ENCODE results near the gene UPF2.

Gene UPF2

DNA sequence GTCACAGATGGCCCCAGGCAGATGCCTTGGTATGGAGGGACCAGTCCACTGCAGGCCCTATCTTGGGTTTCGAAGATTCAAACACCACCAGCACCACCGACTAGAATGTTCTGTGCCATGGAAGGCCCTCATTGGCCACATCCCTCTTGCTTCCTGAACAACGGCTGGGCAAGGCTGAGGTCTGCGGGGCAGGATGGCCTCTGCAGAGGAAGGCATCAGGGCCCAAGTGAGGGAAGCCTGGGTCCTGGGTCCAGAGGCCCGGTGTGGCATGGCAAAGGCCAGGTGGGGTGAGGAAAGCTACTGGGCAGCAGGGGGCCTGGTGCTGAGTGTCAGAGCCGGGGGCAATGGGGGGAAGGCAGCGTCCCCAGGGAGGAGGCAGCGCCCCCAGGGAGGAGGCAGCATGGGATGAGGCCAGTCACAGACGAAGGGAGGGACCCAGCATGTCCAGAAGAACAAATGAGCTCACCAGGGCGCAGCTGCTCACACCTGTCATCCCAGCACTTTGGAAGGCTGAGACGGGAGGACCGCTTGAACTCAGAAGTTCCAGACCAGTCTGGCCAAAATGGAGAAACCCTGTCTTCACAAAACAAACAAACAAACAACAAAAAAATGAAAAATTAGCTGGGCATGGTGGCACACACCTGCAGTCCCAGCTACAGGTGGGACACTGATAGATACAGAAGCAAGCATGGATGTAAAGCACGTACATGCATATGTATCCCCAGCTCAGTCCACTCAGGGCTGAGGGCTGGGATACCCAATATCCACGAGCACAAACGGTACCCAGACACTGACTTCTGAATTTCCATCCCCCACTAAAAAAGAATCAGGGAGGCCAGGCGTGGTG lies 155.0 kb downstream of the UPF2 start:
- H3K27me3 ChIP-seq (ENCODE audit: insufficient read depth, low read length): no peaks in the 10 kb centered on the region
- no peak overlapping the region for H3K4me3 ChIP-seq (ENCODE audit: low read length)
- no peak overlapping the region for H3K9ac ChIP-seq (ENCODE audit: low read depth, low read length)
- H3K36me3 ChIP-seq (ENCODE audit: insufficient read depth, low read depth, low read length): no peaks in the 10 kb centered on the region
- no peak overlapping the region for H3K27ac ChIP-seq (ENCODE audit: low read length)
- no peaks in the 10 kb centered on the region for H3K4me1 ChIP-seq (ENCODE audit: insufficient read depth, low read length)
- no peaks in the 10 kb centered on the region for H3K9me3 ChIP-seq (ENCODE audit: insufficient read depth, low read depth, low read length)

DNA sequence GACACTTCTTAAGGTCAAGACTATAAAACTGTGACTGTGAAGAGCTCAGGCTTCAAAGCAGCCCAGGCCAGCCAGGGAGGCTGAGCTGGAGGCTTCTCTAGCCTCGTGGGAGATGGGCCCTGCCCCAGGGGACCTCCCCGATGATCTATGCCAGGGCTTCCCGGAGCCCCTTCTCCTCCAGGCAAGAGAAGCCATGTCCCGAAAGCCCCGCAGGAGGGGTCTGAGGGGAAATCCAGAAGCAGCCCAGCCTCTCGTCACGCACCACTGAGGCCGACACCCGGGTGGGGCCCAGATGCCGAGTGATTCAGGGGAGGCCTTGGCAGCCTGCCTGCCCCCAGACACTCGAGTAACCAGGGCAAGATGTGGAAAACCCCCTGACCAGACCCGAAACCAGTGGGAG lies 155.8 kb downstream of the UPF2 start:
- H3K9ac ChIP-seq (ENCODE audit: low read depth, low read length): no peak overlapping the region
- no peaks in the 10 kb centered on the region for H3K27me3 ChIP-seq (ENCODE audit: insufficient read depth, low read length)
- H3K27ac ChIP-seq (ENCODE audit: low read length): no peak overlapping the region
- H3K4me1 ChIP-seq (ENCODE audit: insufficient read depth, low read length): no peaks in the 10 kb centered on the region
- H3K9me3 ChIP-seq (ENCODE audit: insufficient read depth, low read depth, low read length): no peaks in the 10 kb centered on the region
- no peaks in the 10 kb centered on the region for H3K36me3 ChIP-seq (ENCODE audit: insufficient read depth, low read depth, low read length)
- no peak overlapping the region for H3K4me3 ChIP-seq (ENCODE audit: low read length)

DNA sequence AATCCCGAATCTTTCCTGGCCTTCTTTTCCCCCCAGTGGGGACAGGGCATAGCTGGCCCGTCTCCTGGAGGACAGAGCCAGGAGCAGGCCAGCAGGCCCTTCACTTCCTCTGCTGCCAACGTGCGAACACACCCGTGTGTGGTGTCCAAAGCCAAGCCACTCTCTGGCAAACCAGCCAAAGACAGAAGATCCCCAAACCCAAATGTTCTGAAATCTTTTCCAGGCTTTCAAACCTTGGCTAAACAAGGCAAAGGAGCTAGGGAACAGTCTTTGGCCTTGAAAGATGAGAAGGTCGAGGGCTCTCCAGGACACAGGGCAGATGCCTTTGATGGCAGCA lies 156.5 kb downstream of the UPF2 start:
- H3K4me1 ChIP-seq (ENCODE audit: insufficient read depth, low read length): no peaks in the 10 kb centered on the region
- no peaks in the 10 kb centered on the region for H3K36me3 ChIP-seq (ENCODE audit: insufficient read depth, low read depth, low read length)
- no peak overlapping the region for H3K9ac ChIP-seq (ENCODE audit: low read depth, low read length)
- H3K27me3 ChIP-seq (ENCODE audit: insufficient read depth, low read length): no peaks in the 10 kb centered on the region
- H3K4me3 ChIP-seq (ENCODE audit: low read length): no peak overlapping the region
- no peak overlapping the region for H3K27ac ChIP-seq (ENCODE audit: low read length)
- no peaks in the 10 kb centered on the region for H3K9me3 ChIP-seq (ENCODE audit: insufficient read depth, low read depth, low read length)

DNA sequence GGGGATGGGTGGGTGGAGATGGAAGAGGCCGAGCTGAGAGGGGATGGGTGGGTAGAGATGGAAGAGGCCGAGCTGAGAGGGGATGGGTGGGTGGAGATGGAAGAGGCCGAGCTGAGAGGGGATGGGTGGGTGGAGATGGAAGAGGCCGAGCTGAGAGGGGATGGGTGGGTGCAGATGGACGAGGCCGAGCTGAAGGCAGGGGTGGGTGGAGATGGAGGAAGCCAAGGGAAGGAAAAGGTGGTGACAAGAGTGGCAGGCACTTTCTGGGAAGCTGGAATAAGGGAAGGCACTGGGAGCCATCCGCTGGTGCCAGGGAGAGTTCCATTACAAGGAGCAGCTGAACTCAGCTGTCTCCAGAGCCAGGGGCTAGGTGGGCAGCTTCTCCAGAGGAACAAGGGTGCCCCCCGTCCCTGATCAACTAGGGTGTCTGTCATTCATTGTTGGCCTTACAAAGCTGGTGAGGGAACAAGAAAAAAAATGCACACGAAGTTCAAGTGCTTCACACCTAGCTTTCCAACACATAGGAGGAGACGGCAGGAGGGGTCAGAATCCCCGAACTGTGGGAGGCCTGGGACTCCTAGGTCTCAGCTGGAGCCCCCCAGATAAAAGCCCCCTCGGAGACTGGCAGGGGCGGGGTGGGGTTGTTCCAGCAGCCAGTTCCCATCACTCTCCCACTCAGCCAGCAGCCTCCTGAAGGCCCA lies 157.0 kb downstream of the UPF2 start:
- Histone ChIP-seq H3K9me3 (ENCODE audit: insufficient read depth, low read depth, low read length) (no peaks in the 10 kb centered on the region), H3K4me1 (ENCODE audit: insufficient read depth, low read length) (no peaks in the 10 kb centered on the region), H3K9ac (ENCODE audit: low read depth, low read length) (no peak overlapping the region), H3K36me3 (ENCODE audit: insufficient read depth, low read depth, low read length) (no peaks in the 10 kb centered on the region), H3K4me3 (ENCODE audit: low read length) (no peak overlapping the region), H3K27me3 (ENCODE audit: insufficient read depth, low read length) (no peaks in the 10 kb centered on the region), H3K27ac (ENCODE audit: low read length) (no peak overlapping the region)

DNA sequence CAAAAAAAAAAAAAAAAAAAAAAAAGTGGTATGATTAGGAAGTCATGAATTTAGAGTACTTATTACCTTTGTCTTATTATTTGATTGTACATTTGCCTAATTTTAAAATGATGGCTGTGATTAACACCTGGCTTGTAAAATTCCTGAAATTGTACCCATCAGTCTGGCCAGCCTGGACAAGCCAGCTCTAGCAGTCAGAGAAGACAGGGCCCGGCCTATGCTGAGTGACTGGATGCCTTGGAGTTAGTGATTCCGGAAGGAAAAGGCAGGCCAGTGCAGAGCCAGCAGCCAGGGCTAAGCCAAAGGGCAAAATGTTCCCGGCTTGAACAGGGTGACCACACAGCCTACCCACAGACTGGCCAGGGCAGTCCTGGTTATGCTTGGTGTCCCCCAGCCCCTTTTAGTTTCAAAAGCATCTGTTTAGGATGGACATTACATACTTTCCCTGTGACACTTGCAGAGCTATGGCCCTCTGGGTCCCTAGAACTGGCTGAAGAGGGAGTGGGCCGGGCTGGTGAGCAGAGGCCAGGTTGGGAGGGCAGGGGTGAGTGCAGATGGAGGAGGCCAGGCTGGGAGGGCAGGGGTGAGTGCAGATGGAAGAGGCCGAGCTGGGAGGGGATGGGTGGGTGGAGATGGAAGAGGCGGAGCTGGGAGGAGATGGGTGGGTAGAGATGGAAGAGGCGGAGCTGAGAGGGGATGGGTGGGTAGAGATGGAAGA lies 157.7 kb downstream of the UPF2 start:
- H3K36me3 ChIP-seq (ENCODE audit: insufficient read depth, low read depth, low read length): no peaks in the 10 kb centered on the region
- no peak overlapping the region for H3K27ac ChIP-seq (ENCODE audit: low read length)
- no peak overlapping the region for H3K9ac ChIP-seq (ENCODE audit: low read depth, low read length)
- H3K4me3 ChIP-seq (ENCODE audit: low read length): no peak overlapping the region
- no peaks in the 10 kb centered on the region for H3K9me3 ChIP-seq (ENCODE audit: insufficient read depth, low read depth, low read length)
- no peaks in the 10 kb centered on the region for H3K27me3 ChIP-seq (ENCODE audit: insufficient read depth, low read length)
- H3K4me1 ChIP-seq (ENCODE audit: insufficient read depth, low read length): no peaks in the 10 kb centered on the region

DNA sequence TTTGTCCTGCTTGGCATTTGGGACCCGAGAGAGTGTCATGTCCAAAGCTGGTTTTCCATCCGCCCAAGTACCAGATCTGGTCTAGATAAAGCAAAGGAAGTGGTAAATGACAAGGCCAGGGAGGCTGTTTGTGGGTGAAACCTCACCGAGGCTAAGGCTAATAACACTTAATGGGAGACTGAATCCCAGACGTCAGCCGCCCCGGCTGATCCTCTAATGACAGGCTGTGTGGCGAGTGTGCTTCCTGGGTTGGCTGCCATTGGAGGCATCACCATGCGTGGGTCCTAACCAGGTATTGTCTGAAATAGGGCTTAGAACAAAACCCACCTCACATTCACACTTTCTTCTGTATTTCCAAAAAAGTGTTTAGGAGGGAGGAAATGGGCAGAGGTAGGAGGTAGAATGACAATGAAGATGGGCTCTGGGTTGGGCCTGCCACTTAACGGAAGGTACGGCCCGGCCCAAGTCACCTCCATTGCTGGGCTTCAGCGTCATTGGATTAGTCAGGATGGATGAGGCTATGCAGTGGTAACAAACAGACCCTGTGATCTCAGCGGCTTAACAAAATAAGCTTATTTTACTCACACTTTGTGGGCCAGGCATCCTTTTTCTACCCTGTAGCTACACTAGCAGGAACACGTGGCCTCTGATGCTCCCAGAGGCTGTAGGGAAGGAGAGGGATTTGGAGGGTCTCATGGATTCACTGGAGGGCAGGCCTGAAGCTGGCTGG lies 159.8 kb downstream of the UPF2 start:
- no peak overlapping the region for H3K27ac ChIP-seq (ENCODE audit: low read length)
- no peak overlapping the region for H3K9ac ChIP-seq (ENCODE audit: low read depth, low read length)
- H3K27me3 ChIP-seq (ENCODE audit: insufficient read depth, low read length): no peaks in the 10 kb centered on the region
- H3K4me3 ChIP-seq (ENCODE audit: low read length): no peak overlapping the region
- H3K4me1 ChIP-seq (ENCODE audit: insufficient read depth, low read length): no peaks in the 10 kb centered on the region
- no peaks in the 10 kb centered on the region for H3K36me3 ChIP-seq (ENCODE audit: insufficient read depth, low read depth, low read length)
- H3K9me3 ChIP-seq (ENCODE audit: insufficient read depth, low read depth, low read length): no peaks in the 10 kb centered on the region

DNA sequence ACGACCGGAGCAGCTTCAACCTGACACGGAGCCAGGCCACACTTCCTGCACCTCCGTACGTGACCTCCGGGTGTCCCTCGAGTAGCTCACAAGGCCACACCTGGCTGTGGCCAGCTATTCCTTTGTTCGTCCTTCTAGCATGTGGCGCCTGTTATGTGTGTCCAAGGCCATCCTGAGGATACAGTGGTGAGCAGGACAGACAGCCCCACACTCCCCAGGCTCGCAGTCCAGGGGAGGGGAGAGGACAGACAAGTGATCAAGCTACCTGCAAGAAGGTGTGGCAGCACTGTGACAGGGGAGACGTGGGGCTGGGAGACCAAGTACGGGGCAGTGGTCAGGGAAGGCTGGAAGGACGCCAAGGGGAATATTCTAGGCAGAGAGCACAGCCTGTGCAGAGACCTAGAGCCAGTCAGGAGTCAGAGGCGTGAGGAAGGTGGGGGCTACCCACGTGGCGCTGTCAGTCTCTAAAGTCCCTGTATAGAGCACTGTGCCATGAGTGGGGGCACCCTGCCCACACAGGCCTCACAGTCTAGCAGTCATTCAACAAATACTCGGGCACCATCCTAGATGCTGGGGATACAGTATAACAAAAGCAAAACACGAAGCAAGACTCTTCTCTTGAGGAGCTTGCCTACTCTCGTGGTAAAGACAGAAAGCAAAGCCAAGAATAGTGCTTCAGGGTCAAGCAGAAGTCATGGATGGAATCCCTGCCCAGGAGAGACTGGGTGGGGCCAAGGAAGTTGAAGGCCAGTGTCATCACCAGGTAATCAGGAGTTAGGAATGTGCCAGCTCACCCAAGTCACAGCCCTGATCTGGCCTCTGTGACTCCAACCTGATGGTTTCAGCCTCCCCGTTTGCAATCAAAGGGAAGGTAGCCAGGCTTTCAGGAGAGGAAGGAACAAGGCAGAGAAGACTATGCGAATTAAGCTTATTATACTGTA lies 160.9 kb downstream of the UPF2 start:
- no peak overlapping the region for H3K4me3 ChIP-seq (ENCODE audit: low read length)
- no peaks in the 10 kb centered on the region for H3K9me3 ChIP-seq (ENCODE audit: insufficient read depth, low read depth, low read length)
- H3K27ac ChIP-seq (ENCODE audit: low read length): no peak overlapping the region
- H3K27me3 ChIP-seq (ENCODE audit: insufficient read depth, low read length): no peaks in the 10 kb centered on the region
- no peaks in the 10 kb centered on the region for H3K4me1 ChIP-seq (ENCODE audit: insufficient read depth, low read length)
- H3K9ac ChIP-seq (ENCODE audit: low read depth, low read length): no peak overlapping the region
- H3K36me3 ChIP-seq (ENCODE audit: insufficient read depth, low read depth, low read length): no peaks in the 10 kb centered on the region

DNA sequence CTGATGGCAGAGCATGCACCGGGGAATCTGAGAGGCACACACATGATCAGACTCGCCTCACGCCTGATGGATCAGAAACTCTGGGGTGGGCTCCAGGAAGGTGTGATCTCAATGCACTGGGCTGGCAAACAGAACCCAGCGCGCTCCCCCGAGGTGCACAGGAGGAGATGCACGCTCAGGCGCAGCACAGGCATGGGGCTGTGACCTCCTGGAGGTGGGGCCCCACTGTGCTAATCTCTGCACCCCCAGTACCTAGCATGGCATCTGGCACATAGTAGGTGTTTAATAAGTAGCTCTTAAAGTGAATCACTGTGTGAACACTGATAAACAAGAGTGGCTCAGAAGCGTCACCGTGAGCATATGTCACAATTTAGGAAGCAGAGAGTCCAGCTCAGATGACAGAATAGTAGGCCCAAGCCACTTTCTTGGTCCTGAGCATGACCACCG lies 161.6 kb downstream of the UPF2 start:
- Histone ChIP-seq H3K27ac (ENCODE audit: low read length) (no peak overlapping the region), H3K9ac (ENCODE audit: low read depth, low read length) (no peak overlapping the region), H3K4me1 (ENCODE audit: insufficient read depth, low read length) (peaks cover 2% of the 10 kb centered on the region), H3K36me3 (ENCODE audit: insufficient read depth, low read depth, low read length) (no peaks in the 10 kb centered on the region), H3K27me3 (ENCODE audit: insufficient read depth, low read length) (no peaks in the 10 kb centered on the region), H3K9me3 (ENCODE audit: insufficient read depth, low read depth, low read length) (no peaks in the 10 kb centered on the region), H3K4me3 (ENCODE audit: low read length) (no peak overlapping the region)

DNA sequence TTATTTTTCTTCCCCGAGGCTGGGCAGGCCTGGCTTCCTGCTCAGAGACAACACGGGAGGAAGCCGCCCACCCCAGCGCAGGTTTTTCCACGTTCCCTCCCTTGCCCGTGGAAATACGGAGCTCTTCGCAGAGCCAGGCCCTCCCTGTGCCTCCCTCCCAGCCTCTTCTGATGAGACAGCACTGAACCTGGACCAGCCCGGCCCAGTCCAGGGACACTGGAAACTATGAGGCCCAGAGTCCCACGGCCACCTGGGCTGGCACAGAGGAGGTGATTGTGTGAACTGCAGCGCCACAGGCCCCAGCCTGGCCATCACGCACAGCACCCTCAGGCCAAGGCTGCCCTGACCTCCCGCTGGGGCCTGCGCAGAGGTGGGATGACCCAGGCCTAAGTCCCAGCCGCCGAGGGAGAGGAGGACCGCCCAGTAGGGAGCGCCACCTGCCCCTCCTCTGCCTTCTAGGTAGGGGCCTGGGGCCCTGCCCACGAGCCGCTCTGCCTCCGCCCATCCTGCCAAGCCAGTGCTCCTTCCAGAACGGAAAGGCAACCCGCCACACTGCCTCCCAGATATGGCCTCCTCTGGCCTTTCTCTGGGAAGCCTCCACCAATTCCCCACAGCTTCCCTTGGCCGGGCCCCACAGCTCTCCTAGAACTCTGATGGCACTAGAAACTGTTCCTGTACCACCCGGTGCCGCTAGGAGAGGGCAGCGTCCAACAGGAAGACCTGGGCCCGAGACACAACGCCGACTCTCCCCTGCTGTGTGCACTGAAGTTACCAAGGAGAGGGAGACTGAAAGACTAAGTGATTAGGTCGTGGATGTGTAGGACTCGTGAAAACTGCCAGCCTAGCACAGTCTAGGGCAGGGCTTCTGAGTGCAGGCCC lies 162.2 kb downstream of the UPF2 start:
- H3K27ac ChIP-seq (ENCODE audit: low read length): no peak overlapping the region
- H3K36me3 ChIP-seq (ENCODE audit: insufficient read depth, low read depth, low read length): no peaks in the 10 kb centered on the region
- H3K4me3 ChIP-seq (ENCODE audit: low read length): no peak overlapping the region
- H3K4me1 ChIP-seq (ENCODE audit: insufficient read depth, low read length): peaks cover 9% of the 10 kb centered on the region
- no peak overlapping the region for H3K9ac ChIP-seq (ENCODE audit: low read depth, low read length)
- no peaks in the 10 kb centered on the region for H3K9me3 ChIP-seq (ENCODE audit: insufficient read depth, low read depth, low read length)
- H3K27me3 ChIP-seq (ENCODE audit: insufficient read depth, low read length): no peaks in the 10 kb centered on the region

DNA sequence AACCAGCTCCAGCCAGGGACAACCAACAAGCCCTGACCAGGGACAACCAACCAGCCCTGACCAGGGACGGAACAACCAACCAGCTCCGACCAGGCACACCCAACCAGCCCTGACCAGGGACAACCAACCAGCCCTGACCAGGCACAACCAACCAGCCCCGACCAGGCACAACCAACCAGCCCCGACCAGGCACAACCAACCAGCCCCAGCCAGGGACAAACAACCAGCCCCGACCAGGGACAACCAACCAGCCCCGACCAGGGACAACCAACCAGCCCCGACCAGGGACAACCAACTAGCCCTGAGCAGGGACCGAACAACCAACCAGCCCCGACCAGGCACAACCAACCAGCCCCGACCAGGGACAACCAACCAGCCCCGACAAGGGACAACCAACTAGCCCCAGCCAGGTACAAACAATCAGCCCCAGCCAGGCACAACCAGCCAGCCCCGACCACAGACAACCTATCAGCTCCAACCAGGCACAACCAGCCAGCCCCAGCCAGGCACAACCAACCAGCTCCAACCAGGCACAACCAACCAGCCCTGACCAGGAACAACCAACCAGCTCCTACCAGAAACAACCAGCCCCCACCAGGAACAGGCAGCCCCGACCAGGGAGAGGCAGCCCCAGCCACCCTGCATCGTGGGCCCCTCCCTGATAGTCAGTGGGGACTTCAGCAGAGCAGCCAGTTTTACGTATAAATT lies 163.1 kb downstream of the UPF2 start:
- Histone ChIP-seq H3K9me3 (ENCODE audit: insufficient read depth, low read depth, low read length) (no peaks in the 10 kb centered on the region), H3K9ac (ENCODE audit: low read depth, low read length) (no peak overlapping the region), H3K4me1 (ENCODE audit: insufficient read depth, low read length) (peaks cover 15% of the 10 kb centered on the region), H3K36me3 (ENCODE audit: insufficient read depth, low read depth, low read length) (no peaks in the 10 kb centered on the region), H3K27ac (ENCODE audit: low read length) (no peak overlapping the region), H3K27me3 (ENCODE audit: insufficient read depth, low read length) (no peaks in the 10 kb centered on the region), H3K4me3 (ENCODE audit: low read length) (no peak overlapping the region)

All from iPS-20b (cell line).